Measurements from ENCODE around the gene TRUB2. TPM values are rescaled to one million over a fixed set of nuclear protein-coding genes. Genes with fewer than 3 reads are reported as not detected.
A peak's percentile ranks its signal among the peaks of the same experiment; 100 is the strongest.
"Not testable (repeated sequence)": the region's sequence is repeated elsewhere in the genome, so short reads cannot be mapped to it uniquely, and the experiment has no call there.

The TRUB2 gene
- total RNA-seq, 1 experiment from 2014 or later, result 33.2 TPM

GRCh38 chr9:128282500-128282899 lies 39.7 kb downstream of the TRUB2 start (continued):
- TF ChIP-seq FOXJ3 (CRISPR knock-in tag; IDR thresholded peaks at IDR 0.05; ENCODE audit: borderline replicate concordance), result no peak

GRCh38 chr9:128280084-128280622 lies 42.1 kb downstream of the TRUB2 start:
- ATAC-seq (no peak), DNase-seq (ENCODE audit: low spot score) (no peak)
- H3K9me3 Mint-ChIP-seq, result no peaks in the 10 kb centered on the region
- H3K4me1 Mint-ChIP-seq, result peaks cover 9% of the 10 kb centered on the region
- H3K36me3 Mint-ChIP-seq, result no peaks in the 10 kb centered on the region
- no peak overlapping the region for H3K4me3 Mint-ChIP-seq
- no peak overlapping the region for H3K27ac Mint-ChIP-seq
- POLR2A ChIA-PET, result interaction anchor here (0.7 kb wide), 1 partner anchor 1761 kb away, joined by 6 read pairs; no protein-coding TSS in a partner anchor
- CTCF ChIA-PET, result interaction anchor here (0.5 kb wide), 1 partner anchor 587 kb away, joined by 3 read pairs; no protein-coding TSS in a partner anchor
- no peak for TF ChIP-seq JAZF1 (CRISPR knock-in tag; IDR thresholded peaks at IDR 0.05)
- no peak for TF ChIP-seq ARID4B (CRISPR knock-in tag; IDR thresholded peaks at IDR 0.05; ENCODE audit: borderline replicate concordance)
- no peak for TF ChIP-seq RELA (CRISPR knock-in tag; IDR thresholded peaks at IDR 0.05; ENCODE audit: borderline replicate concordance)
- no peak for TF ChIP-seq ZNF512 (CRISPR knock-in tag; IDR thresholded peaks at IDR 0.05; ENCODE audit: borderline replicate concordance)
- no peak for TF ChIP-seq ZNF423 (CRISPR knock-in tag; IDR thresholded peaks at IDR 0.05)
- TF ChIP-seq ZNF121 (CRISPR knock-in tag; IDR thresholded peaks at IDR 0.05), result no peak
- no peak for TF ChIP-seq CDX4 (CRISPR knock-in tag; IDR thresholded peaks at IDR 0.05; ENCODE audit: borderline replicate concordance)
- H3K27me3 Mint-ChIP-seq (ENCODE audit: low read depth), result no peaks in the 10 kb centered on the region; the same call in 1 of the 2 replicates

GRCh38 chr9:128279088-128280073 lies 42.9 kb downstream of the TRUB2 start:
- not testable (repeated sequence) for ATAC-seq

GRCh38 chr9:128276574-128277270 lies 45.5 kb downstream of the TRUB2 start:
- CTCF ChIA-PET, result interaction anchor here (0.7 to 3.2 kb wide), 18 partner anchors 12 to 752 kb away, joined by 3 to 25 read pairs (median 5); partner anchors contain the start of genes CERCAM and SLC27A4
- H3K27ac Mint-ChIP-seq, result peak overlapping the region; percentile 79
- H3K9me3 Mint-ChIP-seq, result no peaks in the 10 kb centered on the region
- ATAC-seq (peak; percentile 31), DNase-seq (ENCODE audit: low spot score) (peak; percentile 45)
- peaks cover 14% of the 10 kb centered on the region for H3K4me1 Mint-ChIP-seq
- POLR2A ChIA-PET, result interaction anchor here (0.5 to 1.0 kb wide), 7 partner anchors 19 to 179 kb away, joined by 3 to 10 read pairs (median 5); partner anchors contain the start of gene ODF2
- no peaks in the 10 kb centered on the region; the same call in 1 of the 2 replicates for H3K27me3 Mint-ChIP-seq (ENCODE audit: low read depth)
- H3K4me3 Mint-ChIP-seq, result peak overlapping the region; percentile 92
- peaks cover 9% of the 10 kb centered on the region for H3K36me3 Mint-ChIP-seq
- no peak for TF ChIP-seq SOX15 (CRISPR knock-in tag; IDR thresholded peaks at IDR 0.05)
- TF ChIP-seq PRDM15 (CRISPR knock-in tag; IDR thresholded peaks at IDR 0.05), result peak; percentile 89
- TF ChIP-seq NR3C1 (CRISPR knock-in tag; conservative IDR thresholded peaks at IDR 0.05; ENCODE audit: low read depth), result no peak
- no peak for TF ChIP-seq MAX (CRISPR knock-in tag; IDR thresholded peaks at IDR 0.05)
- no peak for TF ChIP-seq ZNF416 (CRISPR knock-in tag; IDR thresholded peaks at IDR 0.05)

More at GRCh38 chr9:128279088-128280073, 42.9 kb downstream of the TRUB2 start:
- not testable (repeated sequence) for DNase-seq (ENCODE audit: low spot score); H3K4me3 Mint-ChIP-seq; H3K9me3 Mint-ChIP-seq; H3K27ac Mint-ChIP-seq; H3K36me3 Mint-ChIP-seq; H3K27me3 Mint-ChIP-seq (ENCODE audit: low read depth)
- peaks cover 14% of the 10 kb centered on the region for H3K4me1 Mint-ChIP-seq
- ChIA-PET CTCF (interaction anchor here (0.5 kb wide), 1 partner anchor 586 kb away, joined by 3 read pairs; no protein-coding TSS in a partner anchor), POLR2A (interaction anchor here (0.7 kb wide), 1 partner anchor 1760 kb away, joined by 6 read pairs; no protein-coding TSS in a partner anchor)
